ENCODE data around the gene ABHD2.

ABHD2 gene

GRCh38 chr15:89171136-89172072 is 83.1 kb downstream of the ABHD2 start:
- DNase-seq = peak; percentile 63

- DNase-seq = no peak
Observed at GRCh38 chr15:89172921-89173320, 84.7 kb downstream of the ABHD2 start.

GRCh38 chr15:89174476-89174875 is 86.2 kb downstream of the ABHD2 start:
- no peak for DNase-seq

- DNase-seq = no peak
Observed at GRCh38 chr15:89175617-89176191, 87.4 kb downstream of the ABHD2 start.

GRCh38 chr15:89177116-89177515 is 88.9 kb downstream of the ABHD2 start:
- DNase-seq = no peak

- DNase-seq = peak; percentile 79
Observed at GRCh38 chr15:89177633-89178306, 89.5 kb downstream of the ABHD2 start.

GRCh38 chr15:89178307-89178977 is 90.2 kb downstream of the ABHD2 start:
- no peak for DNase-seq

- DNase-seq = no peak
Observed at GRCh38 chr15:89179966-89180875, 92.0 kb downstream of the ABHD2 start.

- DNase-seq = no peak
Observed at GRCh38 chr15:89184357-89184756, 96.1 kb downstream of the ABHD2 start.

- no peak for DNase-seq
Observed at GRCh38 chr15:89184886-89185526, 96.8 kb downstream of the ABHD2 start.

- no peak for DNase-seq
Observed at GRCh38 chr15:89186803-89187202, 98.5 kb downstream of the ABHD2 start.

- no peak for DNase-seq
Observed at GRCh38 chr15:89187301-89187985, 99.2 kb downstream of the ABHD2 start.

GRCh38 chr15:89187986-89188514 is 99.8 kb downstream of the ABHD2 start:
- DNase-seq = no peak

- DNase-seq = no peak
Observed at GRCh38 chr15:89192136-89192535, 103.9 kb downstream of the ABHD2 start.

- DNase-seq = no peak
Observed at GRCh38 chr15:89192766-89193165, 104.5 kb downstream of the ABHD2 start.

GRCh38 chr15:89194608-89195007 is 106.4 kb downstream of the ABHD2 start:
- DNase-seq = no peak

- DNase-seq = no peak
Observed at GRCh38 chr15:89195836-89196235, 107.6 kb downstream of the ABHD2 start.

- DNase-seq = no peak
Observed at GRCh38 chr15:89196241-89196640, 108.0 kb downstream of the ABHD2 start.

- no peak for DNase-seq
Observed at GRCh38 chr15:89196994-89197393, 108.7 kb downstream of the ABHD2 start.

GRCh38 chr15:89197503-89197971 is 109.3 kb downstream of the ABHD2 start:
- no peak for DNase-seq

GRCh38 chr15:89198196-89198595 is 109.9 kb downstream of the ABHD2 start:
- no peak for DNase-seq
